NCI-H748 treated with DMSO at 0.1 percent for 48 hours (cell line): ENCODE measurements around the gene ODAPH.
"Not testable (repeated sequence)": the region's sequence is repeated elsewhere in the genome, so short reads cannot be mapped to it uniquely, and the experiment has no call there.

Experiments
- DNase-seq: peaks from one replicate; lab custom pipeline; 2025; lab: John Stamatoyannopoulos, UW

ODAPH gene

GRCh38 chr4:75555294-75556164 lies at the start of gene ODAPH:
Gene ODAPH (plus strand): TSS chr4:75556066. CDS start chr4:75556083, 17 bp downstream.
- DNase-seq = no peak

- not testable (repeated sequence) for DNase-seq
Observed at GRCh38 chr4:75509592-75509991, 46.3 kb upstream of the ODAPH start.

DNA sequence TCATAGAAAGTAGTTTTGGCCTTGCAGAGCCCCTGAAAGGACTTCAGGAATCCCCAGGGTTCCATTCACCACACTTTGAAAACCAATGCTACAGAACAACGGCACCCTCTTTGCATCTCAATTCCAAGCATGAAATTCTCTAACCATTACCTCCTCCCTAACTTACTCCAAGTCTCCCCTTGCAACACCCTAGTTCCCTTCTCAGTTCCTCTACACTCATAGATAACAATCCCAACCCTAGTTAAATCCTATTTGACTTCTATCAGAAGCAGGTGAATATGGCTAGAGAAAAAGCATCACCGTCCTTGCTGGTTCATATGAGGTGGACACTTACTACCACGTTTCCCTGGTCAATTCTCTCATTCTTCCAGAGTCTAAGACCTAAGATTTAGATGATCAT lies 44.0 kb upstream of the ODAPH start:
- no peak for DNase-seq

- no peak for DNase-seq
Observed at GRCh38 chr4:75512386-75513211, 43.3 kb upstream of the ODAPH start.

GRCh38 chr4:75513526-75514130 lies 42.2 kb upstream of the ODAPH start:
- no peak for DNase-seq

- DNase-seq = peak; percentile 77
Observed at GRCh38 chr4:75514131-75514948, 41.5 kb upstream of the ODAPH start, which contains the start of the genes RCHY1 and THAP6. Gene RCHY1 (minus strand): TSS chr4:75514403. CDS start chr4:75514286, 117 bp downstream. Gene THAP6 (plus strand): TSS chr4:75514473. CDS start chr4:75515453, 980 bp downstream.

GRCh38 chr4:75514949-75515612 lies 40.8 kb upstream of the ODAPH start:
- peak; percentile 60 for DNase-seq

DNA sequence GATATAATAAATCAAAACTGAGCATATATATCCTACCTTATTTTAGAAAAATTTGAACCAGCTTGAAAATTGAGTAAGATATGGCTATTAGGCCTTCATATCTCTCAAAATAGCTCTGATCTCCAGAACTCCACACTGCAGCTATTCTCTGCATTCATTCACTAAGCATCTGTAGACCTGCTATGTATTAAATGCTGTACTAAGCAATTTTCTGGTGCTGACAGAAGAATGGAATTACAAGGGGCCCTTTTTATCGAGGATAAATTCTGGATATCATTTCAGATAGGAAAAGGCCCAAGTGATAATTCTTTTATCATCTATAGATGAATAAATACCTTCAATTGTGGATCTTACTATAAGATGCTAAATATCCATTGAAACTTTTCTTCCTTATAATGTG lies 39.7 kb upstream of the ODAPH start:
- no peak for DNase-seq

DNA sequence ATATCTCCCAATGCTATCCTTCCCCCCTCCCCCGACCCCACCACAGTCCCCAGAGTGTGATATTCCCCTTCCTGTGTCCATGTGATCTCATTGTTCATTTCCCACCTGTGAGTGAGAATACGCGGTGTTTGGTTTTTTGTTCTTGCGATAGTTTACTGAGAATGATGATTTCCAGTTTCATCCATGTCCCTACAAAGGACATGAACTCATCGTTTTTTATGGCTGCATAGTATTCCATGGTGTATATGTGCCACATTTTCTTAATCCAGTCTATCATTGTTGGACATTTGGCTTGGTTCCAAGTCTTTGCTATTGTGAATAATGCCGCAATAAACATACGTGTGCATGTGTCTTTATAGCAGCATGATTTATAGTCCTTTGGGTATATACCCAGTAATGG lies 36.4 kb upstream of the ODAPH start:
- DNase-seq = not testable (repeated sequence)

GRCh38 chr4:75525086-75525485 lies 30.8 kb upstream of the ODAPH start:
- DNase-seq = no peak

GRCh38 chr4:75525910-75526309 lies 30.0 kb upstream of the ODAPH start:
- DNase-seq = no peak

GRCh38 chr4:75527482-75527881 lies 28.4 kb upstream of the ODAPH start:
- DNase-seq = no peak

DNA sequence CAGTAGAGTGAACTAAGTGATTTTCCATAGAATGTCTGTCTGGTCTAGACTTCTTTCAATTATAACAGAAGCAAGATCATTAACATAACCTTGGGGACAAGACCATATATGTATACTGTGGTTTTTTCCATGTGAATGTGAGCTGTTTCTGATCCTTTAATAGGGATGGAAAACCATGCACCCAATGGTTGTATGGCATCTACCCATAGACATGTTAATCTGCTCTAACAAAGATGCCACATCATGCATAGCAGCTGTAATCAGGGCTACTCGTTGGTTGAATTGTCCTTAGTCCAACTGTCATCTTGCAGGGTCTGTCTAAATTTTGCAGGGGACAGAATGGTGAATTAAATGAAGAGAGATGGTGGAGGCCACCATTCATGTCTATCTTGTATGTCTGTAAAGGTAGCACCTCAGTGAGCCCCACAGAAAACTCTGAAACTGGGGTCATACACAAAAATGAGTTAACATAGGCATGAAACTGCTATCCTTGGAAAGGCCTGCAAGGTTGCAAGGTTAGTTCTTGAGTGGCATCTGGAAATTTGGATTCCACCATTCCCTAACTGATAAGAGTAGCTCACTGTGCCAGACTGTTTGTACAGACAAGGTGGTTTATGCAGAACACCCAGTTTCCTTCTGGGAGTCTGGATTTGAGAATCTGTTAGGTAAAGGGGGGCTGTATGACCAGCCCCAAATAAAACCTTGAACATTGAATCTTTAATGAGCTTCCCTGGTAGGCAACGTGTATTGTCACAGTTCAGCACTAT lies 25.1 kb upstream of the ODAPH start:
- DNase-seq = no peak

DNA sequence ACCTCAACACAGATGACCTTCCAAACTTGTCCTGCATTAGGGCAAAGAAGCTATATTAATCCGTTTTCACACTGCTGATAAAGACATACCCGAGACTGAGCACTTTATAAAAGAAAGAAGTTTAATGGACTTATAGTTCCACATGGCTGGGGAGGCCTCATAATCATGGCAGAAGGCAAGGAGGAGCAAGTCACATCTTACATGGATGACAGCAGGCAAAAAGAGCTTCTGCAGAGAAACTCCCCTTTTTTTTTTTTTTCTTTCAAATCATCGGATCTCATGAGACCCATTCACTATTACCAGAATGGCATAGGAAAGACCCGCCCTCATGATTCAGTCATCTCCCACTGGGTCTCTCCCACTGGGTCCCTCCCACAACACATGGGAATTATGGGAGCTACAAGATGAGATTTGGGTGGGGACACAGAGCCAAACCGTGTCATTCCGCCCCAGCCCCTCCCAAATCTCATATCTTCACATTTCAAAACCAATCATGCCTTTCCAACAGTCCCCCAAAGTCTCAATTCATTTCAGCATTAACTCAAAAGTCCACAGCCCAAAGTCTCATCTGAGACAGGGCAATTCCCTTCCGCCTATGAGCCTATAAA lies 24.2 kb upstream of the ODAPH start:
- not testable (repeated sequence) for DNase-seq

DNA sequence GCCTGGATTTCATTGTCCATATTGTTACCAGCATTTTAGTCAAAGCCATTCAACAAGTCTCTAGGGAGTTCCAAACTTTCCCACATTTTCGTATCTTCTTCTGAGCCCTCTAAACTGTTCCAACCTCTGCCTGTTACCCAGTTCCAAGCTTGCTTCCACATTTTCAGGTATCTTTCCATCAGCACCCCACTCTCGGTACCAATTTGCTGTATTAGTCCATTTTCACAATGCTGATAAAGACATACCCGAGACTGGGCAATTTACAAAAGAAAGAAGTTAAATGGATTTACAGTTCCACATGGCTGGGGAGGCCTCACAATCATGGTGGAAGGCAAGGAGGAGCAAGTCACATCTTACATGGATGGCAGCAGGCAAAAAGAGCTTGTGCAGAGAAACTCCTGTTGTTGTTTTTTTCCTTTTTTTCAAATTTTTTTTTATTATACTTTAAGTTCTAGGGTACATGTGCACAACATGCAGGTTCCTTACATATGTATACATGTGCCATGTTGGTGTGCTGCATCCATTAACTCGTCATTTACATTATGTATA lies 22.5 kb upstream of the ODAPH start:
- not testable (repeated sequence) for DNase-seq

DNA sequence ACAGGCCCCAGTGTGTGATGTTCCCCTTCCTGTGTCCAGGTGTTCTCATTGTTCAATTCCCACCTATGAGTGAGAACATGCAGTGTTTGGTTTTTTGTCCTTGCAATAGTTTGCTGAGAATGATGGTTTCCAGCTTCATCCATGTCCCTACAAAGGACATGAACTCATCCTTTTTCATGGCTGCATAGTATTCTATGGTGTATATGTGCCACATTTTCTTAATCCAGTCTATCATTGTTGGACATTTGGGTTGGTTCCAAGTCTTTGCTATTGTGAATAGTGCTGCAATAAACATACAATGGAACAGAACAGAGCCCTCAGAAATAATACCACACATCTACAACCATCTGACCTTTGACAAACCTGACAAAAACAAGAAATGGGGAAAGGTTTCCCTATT lies 21.9 kb upstream of the ODAPH start:
- not testable (repeated sequence) for DNase-seq

GRCh38 chr4:75537308-75537707 lies 18.6 kb upstream of the ODAPH start:
- DNase-seq = not testable (repeated sequence)

- no peak for DNase-seq
Observed at GRCh38 chr4:75542824-75543223, 13.0 kb upstream of the ODAPH start.

DNA sequence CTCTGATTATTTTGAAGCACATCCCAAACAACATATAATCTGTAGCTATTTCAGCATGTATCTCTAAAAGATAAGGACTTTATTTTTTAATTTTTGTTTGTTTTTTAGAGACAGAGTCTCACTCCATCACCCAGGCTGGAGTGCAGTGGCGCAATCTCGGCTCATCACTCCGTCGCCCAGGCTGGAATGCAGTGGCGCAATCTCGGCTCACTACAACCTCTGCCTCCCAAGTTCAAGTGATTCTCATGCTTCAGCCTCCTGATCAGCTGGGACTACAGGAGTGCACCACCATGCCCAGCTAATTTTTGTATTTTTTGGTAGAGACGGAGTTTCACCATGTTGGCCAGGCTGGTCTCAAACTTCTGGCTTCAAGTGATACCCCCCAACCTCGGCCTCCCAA lies 11.6 kb upstream of the ODAPH start:
- DNase-seq = not testable (repeated sequence)
